K562 (cell line): ENCODE measurements around the gene UBXN4. TPM values are rescaled to one million over a fixed set of nuclear protein-coding genes. Genes with fewer than 3 reads are reported as not detected.

ENCODE experiments used
- CBX3 ChIP-seq, 2 experiments: IDR thresholded peaks; 1 replicate in 1 of 2; 2 replicates in 1 of 2; pipeline ENCODE4 v1.6.1; 2012; ENCODE audit warnings: inconsistent platforms in 2 of 2, low read length in 2 of 2, borderline replicate concordance in 1 of 2, control low read depth in 1 of 2
- CCNT2 ChIP-seq: IDR thresholded peaks from 2 replicates; pipeline ENCODE4 v1.6.1; 2011; ENCODE audit warnings: borderline replicate concordance, low read depth, mild to moderate bottlenecking, moderate library complexity, mixed read lengths, low read length; ENCODE audit not compliant: insufficient read length; ENCODE audit errors: extremely low read depth
- CHD2 ChIP-seq: IDR thresholded peaks from 2 replicates; pipeline ENCODE4 v1.6.1; 2011; ENCODE audit warnings: low read depth, low read length
- CREB3L1 ChIP-seq: fragments of 450-650 bp; IDR thresholded peaks from 2 replicates; pipeline ENCODE4 v1.6.1; 2014; ENCODE audit warnings: low read depth, mild to moderate bottlenecking, moderate library complexity, borderline replicate concordance
- CTBP1 ChIP-seq: fragments of 450-650 bp; IDR thresholded peaks from 2 replicates; pipeline ENCODE4 v1.6.1; 2016; ENCODE audit warnings: borderline replicate concordance
- FOXK2 ChIP-seq, 2 experiments: fragments of 450-650 bp; IDR thresholded peaks in 1 of 2; conservative IDR thresholded peaks in 1 of 2; 2 replicates each; pipeline ENCODE4 v1.6.1; 2016; ENCODE audit warnings: low read depth in 2 of 2, mild to moderate bottlenecking in 1 of 2
- HBP1 ChIP-seq: fragments of 450-650 bp; formaldehyde crosslinking; IDR thresholded peaks from 2 replicates; pipeline ENCODE4 v1.4.0; 2022; ENCODE audit warnings: missing genetic modification characterization
- KLF13 ChIP-seq: fragments of 450-650 bp; IDR thresholded peaks from 2 replicates; pipeline ENCODE4 v1.6.1; 2016; ENCODE audit warnings: missing genetic modification characterization, low read depth, mild to moderate bottlenecking, missing compliant biosample characterization, moderate library complexity, borderline replicate concordance
- PPARD ChIP-seq: fragments of 250-450 bp; sonication (Bioruptor Pico); IDR thresholded peaks from 2 replicates; pipeline ENCODE4 v1.8.0; 2022; ENCODE audit warnings: inconsistent platforms, mild to moderate bottlenecking, moderate library complexity
- SMARCB1 ChIP-seq: IDR thresholded peaks from 2 replicates; pipeline ENCODE4 v1.6.1; 2011; ENCODE audit warnings: improper control_type of control experiment, low read depth; ENCODE audit not compliant: insufficient read length
- TAF7 ChIP-seq: fragments of 450-650 bp; IDR thresholded peaks from 2 replicates; pipeline ENCODE4 v1.6.1; 2016; ENCODE audit warnings: missing genetic modification characterization, missing compliant biosample characterization
- TAL1 ChIP-seq: fragments of 450-650 bp; IDR thresholded peaks from 2 replicates; pipeline ENCODE4 v1.6.1; 2016; ENCODE audit warnings: mild to moderate bottlenecking
- TCF7L2 ChIP-seq: fragments of 150-350 bp; IDR thresholded peaks from 2 replicates; pipeline ENCODE4 v1.6.1; 2016; ENCODE audit warnings: low read depth, mild to moderate bottlenecking, low read length, moderate library complexity
- TEAD1 ChIP-seq, 2 experiments: fragments of 450-650 bp in 1 of 2; sonication (generic) in 1 of 2; formaldehyde crosslinking; IDR thresholded peaks; 2 replicates each; pipeline versions ENCODE4 v1.4.0 to v1.8.0; 2020 to 2022; ENCODE audit warnings: mild to moderate bottlenecking in 2 of 2, missing genetic modification reagents in 1 of 2
- TOE1 ChIP-seq, 2 experiments: fragments of 450-650 bp in 1 of 2; sonication (generic) in 1 of 2; formaldehyde crosslinking in 1 of 2; IDR thresholded peaks; 2 replicates each; pipeline versions ENCODE4 v1.7.1 to v1.8.0; 2016 to 2022; ENCODE audit warnings: borderline replicate concordance in 2 of 2, mild to moderate bottlenecking in 2 of 2, antibody characterized with exemption in 1 of 2, inconsistent platforms in 1 of 2, low read depth in 1 of 2, missing genetic modification reagents in 1 of 2, moderate library complexity in 1 of 2
- YBX1 ChIP-seq: fragments of 450-650 bp; IDR thresholded peaks from 2 replicates; pipeline ENCODE4 v1.7.1; 2016; ENCODE audit warnings: mild to moderate bottlenecking
- ZFP30 ChIP-seq: fragments of 250-450 bp; sonication (Bioruptor Pico); IDR thresholded peaks from 2 replicates; pipeline ENCODE4 v1.8.0; 2022; ENCODE audit warnings: moderate library complexity, mild to moderate bottlenecking, inconsistent platforms, borderline replicate concordance
- polyA plus RNA-seq, 8 experiments: library from polyadenylated mRNA; depleted of rRNA in 4 of 8; stranded (reverse) in 5 of 8; unstranded in 3 of 8; fragments of >200 nt; fragmentation: Nextera tagmentation in 2 of 8; fragmentation: Illumina TruSeq in 1 of 8; extraction: Ambion mirVana in 2 of 8; extraction: Trizol in 1 of 8; gene quantifications; 2 replicates each; pipeline versions ENCODE4 v1.2.1 to v1.2.3, GENCODE V29; 2011 to 2014; ENCODE audit warnings: inconsistent platforms in 1 of 8, missing spikeins in 1 of 8
- total RNA-seq, 7 experiments: library from RNA; depleted of rRNA in 6 of 7; stranded (reverse); fragments of >200 nt in 6 of 7; fragmentation: Illumina TruSeq in 2 of 7; extraction: Trizol in 2 of 7; gene quantifications; 2 replicates each; pipeline versions ENCODE4 v1.2.1 to v1.2.3, GENCODE V29; 2011 to 2021; ENCODE audit warnings: low replicate concordance in 1 of 7
- TF ChIP-seq, protein P1 (sequence below): fragments of 450-650 bp; IDR thresholded peaks from 2 replicates; pipeline ENCODE4 v1.6.1; 2017; ENCODE audit warnings: antibody characterized with exemption, mild to moderate bottlenecking
- TF ChIP-seq, protein P2 (sequence below): fragments of 450-650 bp; IDR thresholded peaks from 2 replicates; pipeline ENCODE4 v1.6.1; 2017; ENCODE audit warnings: antibody characterized with exemption

UBXN4 gene
- total and polyA plus RNA-seq, 9 of the 15 experiments (the other 6 are each of a cell fraction or from before 2014, with no cell fraction given): 30.4 to 127 (median 55.3) TPM

DNA sequence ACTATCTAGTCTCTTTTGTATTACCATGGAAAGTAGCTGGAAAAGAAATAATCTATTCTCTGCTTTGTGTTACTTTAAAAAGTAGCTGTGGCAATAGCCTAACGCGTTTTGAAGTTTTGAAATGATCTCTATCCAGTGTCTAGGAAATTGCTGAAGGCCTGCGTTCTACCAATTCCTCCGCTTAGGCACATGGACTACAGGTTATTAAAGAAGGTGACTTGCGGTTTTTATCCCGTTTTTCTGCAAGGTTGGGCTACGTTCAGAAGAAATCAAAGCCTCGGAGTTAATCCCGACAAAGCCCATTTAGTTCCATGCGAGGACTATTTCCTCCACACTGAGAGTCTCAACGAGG lies 636 bp upstream of the UBXN4 start (continued):
- no peak for TF ChIP-seq TOE1 (IDR thresholded peaks at IDR 0.05; ENCODE audit: borderline replicate concordance)
- TF ChIP-seq TOE1 (CRISPR knock-in tag; IDR thresholded peaks at IDR 0.05; ENCODE audit: borderline replicate concordance, low read depth): no peak
- no peak for TF ChIP-seq YBX1
- TF ChIP-seq, protein P1, sequence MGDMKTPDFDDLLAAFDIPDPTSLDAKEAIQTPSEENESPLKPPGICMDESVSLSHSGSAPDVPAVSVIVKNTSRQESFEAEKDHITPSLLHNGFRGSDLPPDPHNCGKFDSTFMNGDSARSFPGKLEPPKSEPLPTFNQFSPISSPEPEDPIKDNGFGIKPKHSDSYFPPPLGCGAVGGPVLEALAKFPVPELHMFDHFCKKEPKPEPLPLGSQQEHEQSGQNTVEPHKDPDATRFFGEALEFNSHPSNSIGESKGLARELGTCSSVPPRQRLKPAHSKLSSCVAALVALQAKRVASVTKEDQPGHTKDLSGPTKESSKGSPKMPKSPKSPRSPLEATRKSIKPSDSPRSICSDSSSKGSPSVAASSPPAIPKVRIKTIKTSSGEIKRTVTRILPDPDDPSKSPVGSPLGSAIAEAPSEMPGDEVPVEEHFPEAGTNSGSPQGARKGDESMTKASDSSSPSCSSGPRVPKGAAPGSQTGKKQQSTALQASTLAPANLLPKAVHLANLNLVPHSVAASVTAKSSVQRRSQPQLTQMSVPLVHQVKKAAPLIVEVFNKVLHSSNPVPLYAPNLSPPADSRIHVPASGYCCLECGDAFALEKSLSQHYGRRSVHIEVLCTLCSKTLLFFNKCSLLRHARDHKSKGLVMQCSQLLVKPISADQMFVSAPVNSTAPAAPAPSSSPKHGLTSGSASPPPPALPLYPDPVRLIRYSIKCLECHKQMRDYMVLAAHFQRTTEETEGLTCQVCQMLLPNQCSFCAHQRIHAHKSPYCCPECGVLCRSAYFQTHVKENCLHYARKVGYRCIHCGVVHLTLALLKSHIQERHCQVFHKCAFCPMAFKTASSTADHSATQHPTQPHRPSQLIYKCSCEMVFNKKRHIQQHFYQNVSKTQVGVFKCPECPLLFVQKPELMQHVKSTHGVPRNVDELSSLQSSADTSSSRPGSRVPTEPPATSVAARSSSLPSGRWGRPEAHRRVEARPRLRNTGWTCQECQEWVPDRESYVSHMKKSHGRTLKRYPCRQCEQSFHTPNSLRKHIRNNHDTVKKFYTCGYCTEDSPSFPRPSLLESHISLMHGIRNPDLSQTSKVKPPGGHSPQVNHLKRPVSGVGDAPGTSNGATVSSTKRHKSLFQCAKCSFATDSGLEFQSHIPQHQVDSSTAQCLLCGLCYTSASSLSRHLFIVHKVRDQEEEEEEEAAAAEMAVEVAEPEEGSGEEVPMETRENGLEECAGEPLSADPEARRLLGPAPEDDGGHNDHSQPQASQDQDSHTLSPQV: 0 out of 2 replicates have a peak, but pooled peaks have one; percentile 15
- no peak for TF ChIP-seq CTBP1
- TF ChIP-seq CCNT2: no peak
- no peak for TF ChIP-seq CHD2
- TF ChIP-seq ZFP30: no peak
- no peak for TF ChIP-seq TAF7 (tag)
- TF ChIP-seq PPARD (CRISPR knock-in tag): no peak
- TF ChIP-seq, protein P2, sequence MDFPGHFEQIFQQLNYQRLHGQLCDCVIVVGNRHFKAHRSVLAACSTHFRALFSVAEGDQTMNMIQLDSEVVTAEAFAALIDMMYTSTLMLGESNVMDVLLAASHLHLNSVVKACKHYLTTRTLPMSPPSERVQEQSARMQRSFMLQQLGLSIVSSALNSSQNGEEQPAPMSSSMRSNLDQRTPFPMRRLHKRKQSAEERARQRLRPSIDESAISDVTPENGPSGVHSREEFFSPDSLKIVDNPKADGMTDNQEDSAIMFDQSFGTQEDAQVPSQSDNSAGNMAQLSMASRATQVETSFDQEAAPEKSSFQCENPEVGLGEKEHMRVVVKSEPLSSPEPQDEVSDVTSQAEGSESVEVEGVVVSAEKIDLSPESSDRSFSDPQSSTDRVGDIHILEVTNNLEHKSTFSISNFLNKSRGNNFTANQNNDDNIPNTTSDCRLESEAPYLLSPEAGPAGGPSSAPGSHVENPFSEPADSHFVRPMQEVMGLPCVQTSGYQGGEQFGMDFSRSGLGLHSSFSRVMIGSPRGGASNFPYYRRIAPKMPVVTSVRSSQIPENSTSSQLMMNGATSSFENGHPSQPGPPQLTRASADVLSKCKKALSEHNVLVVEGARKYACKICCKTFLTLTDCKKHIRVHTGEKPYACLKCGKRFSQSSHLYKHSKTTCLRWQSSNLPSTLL: no peak
- TF ChIP-seq KLF13 (tag): no peak
- TF ChIP-seq TCF7L2: no peak
- TF ChIP-seq TAL1: no peak
- no peak for TF ChIP-seq FOXK2 (conservative IDR thresholded peaks at IDR 0.05 in 1 of 2, IDR thresholded peaks at IDR 0.05 in 1 of 2; ENCODE audit: low read depth in 2 of 2)
- no peak for TF ChIP-seq HBP1
- no peak for TF ChIP-seq CBX3 (IDR thresholded peaks at IDR 0.05; ENCODE audit: borderline replicate concordance in 1 of 2, low read length in 2 of 2)
- TF ChIP-seq TEAD1 (CRISPR knock-in tag; IDR thresholded peaks at IDR 0.05): no peak
- no peak for TF ChIP-seq CREB3L1
- no peak for TF ChIP-seq SMARCB1
